GM12891 (cell line): ENCODE data around the gene RBM8A.

Experiments used
- PAX5 ChIP-seq: IDR thresholded peaks from 2 replicates; pipeline ENCODE4 v1.6.1; 2011; ENCODE audit warnings: low read length, moderate library complexity, mild to moderate bottlenecking; ENCODE audit not compliant: insufficient read depth, severe bottlenecking
- POLR2A ChIP-seq: IDR thresholded peaks from 2 replicates; pipeline ENCODE4 v1.6.1; 2011; ENCODE audit warnings: low read depth, low read length, control low read depth
- POLR2AphosphoS5 ChIP-seq: IDR thresholded peaks from 2 replicates; pipeline ENCODE4 v1.6.1; 2011; ENCODE audit warnings: low read depth, low read length, control low read depth
- POU2F2 ChIP-seq: IDR thresholded peaks from 2 replicates; pipeline ENCODE4 v1.6.1; 2011; ENCODE audit warnings: low read depth, mild to moderate bottlenecking, control low read depth, low read length, moderate library complexity
- SPI1 ChIP-seq: IDR thresholded peaks from 2 replicates; pipeline ENCODE4 v1.6.1; 2011; ENCODE audit warnings: low read depth, low read length, control low read depth
- TAF1 ChIP-seq: IDR thresholded peaks from 2 replicates; pipeline ENCODE4 v1.6.1; 2011; ENCODE audit warnings: low read depth, low read length, control low read depth

GRCh38 chr1:145879775-145880174 lies 47.5 kb downstream of the RBM8A start:
- no peak for TF ChIP-seq POLR2AphosphoS5
- no peak for TF ChIP-seq TAF1
- no peak for TF ChIP-seq POLR2A
- TF ChIP-seq PAX5 = no peak
- no peak for TF ChIP-seq SPI1
- no peak for TF ChIP-seq POU2F2
